Mesodermal cell (in vitro differentiated cells): ENCODE measurements around the gene WDR90.

Source experiments
- H3K27ac ChIP-seq: 2 replicates; pipeline ENCODE4 v1.7.0; 2013; ENCODE audit warnings: mild to moderate bottlenecking, low read depth, low read length, moderate library complexity; ENCODE audit not compliant: severe bottlenecking
- H3K36me3 ChIP-seq: 2 replicates; pipeline ENCODE4 v1.7.1; 2013; ENCODE audit warnings: mild to moderate bottlenecking, low read length, moderate library complexity; ENCODE audit not compliant: control insufficient read depth, insufficient read depth
- H3K4me1 ChIP-seq: one replicate; pipeline ENCODE4 v1.7.1; 2013; ENCODE audit warnings: mild to moderate bottlenecking, low read length; ENCODE audit not compliant: insufficient read depth, control insufficient read depth, poor library complexity, severe bottlenecking
- H3K4me3 ChIP-seq: 2 replicates; pipeline ENCODE4 v1.7.0; 2013; ENCODE audit warnings: low read length, control low read depth, mild to moderate bottlenecking; ENCODE audit not compliant: insufficient read depth, poor library complexity, severe bottlenecking; ENCODE audit errors: extremely low read depth
- H3K9me3 ChIP-seq: 2 replicates; pipeline ENCODE4 v1.7.1; 2013; ENCODE audit warnings: mild to moderate bottlenecking, low read length, moderate library complexity; ENCODE audit not compliant: control insufficient read depth
- WGBS, 2 experiments: methylation state at CpG; one replicate each; pipeline ENCODE4 v1.1.5; 2013; ENCODE audit warnings: missing lambda C conversion rate in 2 of 2; ENCODE audit not compliant: insufficient coverage in 2 of 2; 5-methylcytosine and 5-hydroxymethylcytosine counted together

WDR90 gene

GRCh38 chr16:642189-643049, 6.7 kb upstream of the WDR90 start:
- H3K36me3 ChIP-seq, result no peaks in the 10 kb centered on the region
- H3K9me3 ChIP-seq, result no peaks in the 10 kb centered on the region
- peaks cover 11% of the 10 kb centered on the region for H3K4me1 ChIP-seq
- H3K27ac ChIP-seq, result no peak overlapping the region
- H3K4me3 ChIP-seq, result peak overlapping the region; percentile 56
- WGBS, 2 experiments, result 6 to 12% methylated on average over 59 to 64 of the region's 72 CpGs

- WGBS, 2 experiments, result 92 to 94% methylated on average over 10 to 11 of the region's 13 CpGs
- Histone ChIP-seq H3K4me3 (peak overlapping the region; percentile 56), H3K9me3 (no peaks in the 10 kb centered on the region), H3K27ac (no peak overlapping the region), H3K4me1 (peaks cover 10% of the 10 kb centered on the region), H3K36me3 (no peaks in the 10 kb centered on the region)
Observed at GRCh38 chr16:643050-643368, 6.2 kb upstream of the WDR90 start.

- Histone ChIP-seq H3K4me3 (no peak overlapping the region), H3K4me1 (peaks cover 12% of the 10 kb centered on the region)
Observed at GRCh38 chr16:644556-644955, 4.6 kb upstream of the WDR90 start.

GRCh38 chr16:645852-646678, 3.1 kb upstream of the WDR90 start:
- WGBS, 2 experiments, result 85 to 93% methylated on average over 22 to 29 of the region's 32 CpGs

More at GRCh38 chr16:644556-644955, 4.6 kb upstream of the WDR90 start:
- Histone ChIP-seq H3K36me3 (no peaks in the 10 kb centered on the region), H3K27ac (no peak overlapping the region), H3K9me3 (no peaks in the 10 kb centered on the region)
- 99 to 100% methylated on average over 3 to 12 of the region's 12 CpGs for WGBS, 2 experiments

GRCh38 chr16:646679-647172, 2.4 kb upstream of the WDR90 start:
- no peak overlapping the region for H3K27ac ChIP-seq
- WGBS, 2 experiments, result 90 to 96% methylated on average over 17 to 22 of the region's 22 CpGs

More at GRCh38 chr16:645852-646678, 3.1 kb upstream of the WDR90 start:
- Histone ChIP-seq H3K9me3 (no peaks in the 10 kb centered on the region), H3K36me3 (no peaks in the 10 kb centered on the region), H3K27ac (no peak overlapping the region), H3K4me3 (no peak overlapping the region), H3K4me1 (peaks cover 12% of the 10 kb centered on the region)

GRCh38 chr16:647173-647902, 1.8 kb upstream of the WDR90 start:
- H3K9me3 ChIP-seq, result no peaks in the 10 kb centered on the region
- WGBS, 2 experiments, result 95 to 97% methylated on average over 21 to 23 of the region's 25 CpGs
- H3K27ac ChIP-seq, result no peak overlapping the region
- peaks cover 12% of the 10 kb centered on the region for H3K4me1 ChIP-seq
- peaks cover 5% of the 10 kb centered on the region for H3K36me3 ChIP-seq
- H3K4me3 ChIP-seq, result no peak overlapping the region

More at GRCh38 chr16:646679-647172, 2.4 kb upstream of the WDR90 start:
- H3K36me3 ChIP-seq, result no peaks in the 10 kb centered on the region
- no peaks in the 10 kb centered on the region for H3K9me3 ChIP-seq
- peaks cover 12% of the 10 kb centered on the region for H3K4me1 ChIP-seq
- no peak overlapping the region for H3K4me3 ChIP-seq

GRCh38 chr16:648071-648780, 939 bp upstream of the WDR90 start:
- H3K9me3 ChIP-seq, result no peaks in the 10 kb centered on the region
- WGBS, 2 experiments, result 64 to 69% methylated on average over 21 to 24 of the region's 24 CpGs
- peaks cover 7% of the 10 kb centered on the region for H3K4me1 ChIP-seq
- peak overlapping the region; percentile 66 for H3K4me3 ChIP-seq
- peaks cover 10% of the 10 kb centered on the region for H3K36me3 ChIP-seq
- H3K27ac ChIP-seq, result peak overlapping the region; percentile 77

GRCh38 chr16:649631-650030, 466 bp downstream of the WDR90 start:
- no peaks in the 10 kb centered on the region for H3K9me3 ChIP-seq
- 10 to 11% methylated on average over 29 to 35 of the region's 44 CpGs for WGBS, 2 experiments
- peaks cover 7% of the 10 kb centered on the region for H3K4me1 ChIP-seq
- peaks cover 16% of the 10 kb centered on the region for H3K36me3 ChIP-seq
- H3K27ac ChIP-seq, result no peak overlapping the region
- peak overlapping the region; percentile 66 for H3K4me3 ChIP-seq

GRCh38 chr16:651844-652243, 2.7 kb downstream of the WDR90 start:
- H3K4me3 ChIP-seq, result no peak overlapping the region
- peaks cover 20% of the 10 kb centered on the region for H3K36me3 ChIP-seq
- H3K4me1 ChIP-seq, result peaks cover 7% of the 10 kb centered on the region
- no peak overlapping the region for H3K27ac ChIP-seq
- no peaks in the 10 kb centered on the region for H3K9me3 ChIP-seq
- 93 to 95% methylated on average over 19 to 22 of the region's 22 CpGs for WGBS, 2 experiments
